DND-41 (cell line): ENCODE data around the gene TMX2.

Experiments used
- CTCF ChIP-seq: IDR thresholded peaks from 2 replicates; pipeline ENCODE4 v1.5.1; 2012; ENCODE audit warnings: borderline replicate concordance, low read length, moderate library complexity, mild to moderate bottlenecking; ENCODE audit not compliant: poor library complexity, severe bottlenecking; ENCODE audit errors: extremely low read depth
- EZH2 ChIP-seq: IDR thresholded peaks from 3 replicates; pipeline ENCODE4 v1.6.1; 2012; ENCODE audit warnings: borderline replicate concordance, low read depth, mild to moderate bottlenecking, moderate library complexity, low read length, inconsistent platforms; ENCODE audit not compliant: severe bottlenecking

- no peak for TF ChIP-seq CTCF
- TF ChIP-seq EZH2, result no peak
These were observed 59.0 kb downstream of the TMX2 start for GRCh38 chr11:57771365-57771764.
